HG02623 (cell line): ENCODE results near the gene GNG12.

Source experiments
- ATAC-seq: cut with Tn5 transposase; IDR thresholded peaks from one replicate; pipeline ENCODE4 v1.9.1; 2021; ENCODE audit warnings: moderate library complexity; ENCODE audit not compliant: unreplicated experiment

Gene GNG12

DNA sequence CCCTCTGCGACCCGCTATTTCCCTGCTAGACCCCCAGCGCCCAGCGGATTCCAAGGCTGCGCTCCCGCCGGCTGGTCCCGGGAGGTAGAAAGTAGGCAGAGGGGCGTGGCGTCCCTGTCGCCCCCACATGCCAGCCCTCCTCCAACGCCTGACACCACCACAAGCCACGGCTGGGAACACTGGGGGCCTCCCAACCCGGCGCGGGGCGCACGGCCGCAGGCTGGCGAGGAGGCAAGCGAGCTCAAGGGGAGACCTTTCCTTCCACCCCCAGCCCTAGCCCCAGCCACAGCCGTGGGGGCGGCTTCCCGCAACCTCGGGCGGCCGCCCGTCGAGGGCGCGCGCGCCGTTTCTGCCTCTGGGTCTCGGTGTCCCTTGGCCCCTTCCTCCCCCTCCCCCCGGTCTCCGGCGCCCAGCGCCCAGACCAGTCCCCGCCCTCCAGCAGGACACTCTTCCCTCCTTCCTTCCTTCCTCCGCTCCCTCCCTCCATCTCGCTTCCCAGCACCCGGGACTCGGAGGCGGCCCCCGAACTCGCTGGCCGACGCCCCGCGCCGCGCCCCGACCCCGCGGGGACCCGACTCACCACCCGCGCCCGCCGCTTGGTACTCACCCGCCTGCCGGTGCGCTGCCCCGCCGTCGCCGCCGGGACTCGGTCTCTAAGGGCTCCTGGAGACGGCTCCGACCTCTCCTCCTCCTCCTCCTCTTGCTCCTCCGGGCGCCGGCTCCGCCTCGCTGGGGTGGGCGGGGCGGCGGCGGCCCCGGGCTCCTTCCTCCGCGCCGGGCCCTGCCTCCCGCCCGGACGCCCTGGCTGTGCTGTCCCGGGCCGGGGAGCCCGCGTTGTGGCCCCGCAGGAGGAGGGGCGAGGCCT lies at the start of gene GNG12:
Gene GNG12 (minus strand): TSS at position 731 of the 865 bp plus-strand sequence. CDS start 125,781 bp downstream, outside the sequence.
- peak; percentile 41 for ATAC-seq

DNA sequence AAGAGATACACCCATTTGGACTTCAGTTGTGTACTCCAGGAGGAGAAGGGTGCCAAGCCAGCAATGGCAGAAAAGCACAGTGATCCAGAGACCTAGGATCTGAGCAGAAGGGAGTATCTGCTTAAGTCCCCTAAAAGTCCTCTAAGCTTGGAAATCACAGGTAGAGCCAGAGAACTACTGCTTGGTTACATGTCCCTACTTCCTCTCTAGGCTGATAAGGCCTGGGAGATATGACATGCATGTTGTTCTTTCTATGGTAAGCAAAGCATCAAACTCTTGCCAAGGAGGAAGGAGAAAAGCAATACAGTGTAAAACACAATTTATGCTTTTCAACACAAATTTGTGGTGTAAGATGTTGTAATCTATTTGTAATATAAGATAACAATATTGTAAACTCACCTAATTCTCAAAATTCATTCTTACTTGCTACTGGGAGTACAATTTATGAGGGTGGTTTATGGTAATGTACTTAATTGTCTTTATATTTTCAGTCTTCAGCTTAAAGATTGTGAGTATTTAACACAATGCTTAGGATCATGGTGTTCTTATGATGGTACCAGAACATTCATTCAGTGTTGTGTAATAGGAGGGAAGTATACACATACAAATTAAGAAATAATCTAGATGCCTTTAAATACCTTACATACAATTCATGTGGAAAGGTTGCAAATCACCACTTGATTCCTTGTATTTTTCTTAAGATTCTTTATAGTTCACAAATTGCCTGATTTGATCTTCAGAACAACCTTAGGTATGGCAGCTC lies 49.1 kb upstream of the GNG12 start:
- no peak for ATAC-seq

DNA sequence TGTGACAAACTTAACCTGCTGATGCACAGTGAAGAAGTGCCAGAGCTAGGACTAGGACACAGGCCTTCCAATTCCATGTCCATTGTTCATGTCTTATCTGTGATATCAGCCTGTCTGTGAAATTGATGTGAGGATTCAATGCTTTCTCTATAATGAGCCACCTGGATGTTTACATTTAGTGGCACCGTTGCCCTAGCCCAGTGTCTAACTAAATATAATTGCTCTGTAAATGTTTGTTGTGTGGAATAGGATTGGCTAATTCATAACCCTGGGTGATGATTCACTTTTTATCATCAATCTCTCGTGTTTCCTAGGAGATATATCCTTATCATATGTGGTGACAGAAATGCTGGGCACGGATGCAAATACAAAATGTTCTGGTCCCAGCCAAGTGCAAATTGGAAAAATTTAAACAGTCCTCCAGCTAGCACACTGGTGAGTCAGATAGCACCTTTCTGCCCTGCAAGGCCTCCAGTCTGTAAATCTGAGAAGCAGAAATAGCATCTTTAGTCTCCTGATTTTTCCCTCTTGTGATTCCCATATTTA lies 46.9 kb upstream of the GNG12 start:
- ATAC-seq = no peak

DNA sequence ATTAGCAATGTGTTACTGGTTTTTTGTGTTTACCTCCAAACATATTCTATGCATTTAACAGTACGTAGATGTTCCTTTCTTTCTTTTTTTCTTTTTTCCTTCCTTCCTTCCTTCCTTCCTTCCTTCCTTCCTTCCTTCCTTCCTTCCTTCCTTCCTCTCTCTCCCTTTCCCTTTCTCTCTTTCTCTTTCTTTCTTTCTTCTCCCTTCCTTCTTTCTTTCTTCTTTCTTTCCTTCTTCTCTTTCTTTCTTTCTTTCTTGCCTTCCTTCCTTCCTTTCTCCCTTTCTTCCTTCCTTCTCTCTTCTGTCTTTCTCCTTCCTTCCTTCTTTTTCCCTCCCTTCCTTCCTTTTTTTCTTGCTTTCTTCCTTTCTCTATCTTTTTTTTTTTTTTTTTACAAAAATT lies 46.2 kb upstream of the GNG12 start:
- ATAC-seq = no peak

DNA sequence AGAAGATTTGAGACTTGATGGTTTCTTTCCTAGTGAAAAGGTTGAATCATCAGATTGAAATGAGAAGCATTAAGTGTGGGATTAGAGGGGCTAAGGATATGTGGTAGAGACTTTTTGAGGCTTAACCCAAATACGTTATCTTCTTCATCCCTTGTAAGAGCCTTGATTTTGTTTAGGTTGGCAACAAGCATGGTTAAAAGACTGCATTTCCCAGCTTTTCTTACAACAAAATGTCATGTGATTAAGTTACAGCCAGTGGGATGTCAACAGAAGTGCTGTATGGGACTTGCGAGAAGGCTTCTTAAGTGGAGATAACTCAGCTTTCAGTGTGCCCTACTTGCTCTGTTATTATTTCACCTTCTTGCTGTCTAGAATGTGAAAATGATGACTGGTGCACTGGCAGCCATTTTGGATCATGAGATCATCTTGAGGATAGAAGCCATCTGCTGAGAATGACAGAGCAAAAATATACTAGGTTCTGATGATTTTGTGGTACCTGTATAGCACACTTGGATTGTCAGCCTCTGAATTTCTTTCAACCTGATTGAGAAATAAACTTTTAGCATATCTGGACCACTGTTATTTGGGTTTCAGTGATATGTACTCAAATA lies 41.3 kb upstream of the GNG12 start:
- no peak for ATAC-seq

DNA sequence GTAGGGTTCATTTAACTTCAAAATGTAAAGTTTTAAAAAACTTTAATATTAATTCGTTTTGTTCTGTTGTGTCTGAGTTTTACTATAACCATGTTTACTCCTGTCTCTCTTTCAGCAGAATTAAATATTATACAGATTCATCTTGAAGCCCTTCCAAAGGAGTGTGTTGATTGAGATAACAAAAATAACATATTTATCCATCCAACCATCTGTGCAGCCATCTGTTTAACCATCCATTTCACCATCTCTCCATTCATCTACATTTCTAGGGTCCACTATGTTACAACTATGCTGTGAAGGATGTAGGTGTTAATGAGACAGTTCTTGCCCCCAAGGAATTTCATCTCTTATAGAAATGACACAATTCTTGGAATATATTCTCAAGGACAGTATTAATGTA lies 36.0 kb upstream of the GNG12 start:
- no peak for ATAC-seq

DNA sequence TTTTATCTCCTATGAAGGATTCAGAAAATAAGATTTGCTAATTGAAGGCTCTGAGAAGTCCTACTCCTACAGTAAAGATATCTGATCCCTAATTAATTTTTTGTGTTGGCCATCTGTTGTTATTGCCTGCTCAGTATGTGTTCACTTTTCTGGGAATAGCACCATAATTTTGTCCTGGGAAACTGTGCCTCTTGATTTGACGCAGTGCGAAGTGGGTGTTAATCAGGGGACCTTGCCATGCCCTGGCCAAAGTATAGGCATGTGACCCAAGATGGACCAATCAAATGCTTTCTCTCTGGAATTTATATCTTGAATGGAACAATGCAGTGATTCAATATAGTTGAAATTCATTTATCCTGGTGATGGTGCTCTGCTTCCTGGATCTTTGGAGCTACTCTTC lies 30.4 kb upstream of the GNG12 start:
- no peak for ATAC-seq

DNA sequence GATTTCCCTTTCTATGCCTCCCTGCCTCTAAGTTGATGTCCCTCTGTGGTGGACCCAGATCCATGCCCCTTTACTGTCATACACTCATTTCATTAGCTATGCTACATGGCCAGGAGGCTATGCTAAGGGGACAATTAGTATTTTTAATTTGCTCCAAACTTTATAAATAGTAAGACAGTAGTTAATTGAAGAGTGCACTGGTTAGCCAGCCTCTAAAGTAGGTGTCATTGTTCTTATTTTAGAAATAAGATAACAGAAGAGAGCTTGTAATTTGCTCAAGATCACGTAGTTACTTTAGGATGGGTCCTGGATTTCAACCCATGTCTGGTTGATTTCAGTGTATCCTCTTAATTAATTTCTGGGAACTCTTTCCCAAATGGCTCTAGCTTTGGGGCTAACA lies 29.4 kb upstream of the GNG12 start:
- no peak for ATAC-seq

DNA sequence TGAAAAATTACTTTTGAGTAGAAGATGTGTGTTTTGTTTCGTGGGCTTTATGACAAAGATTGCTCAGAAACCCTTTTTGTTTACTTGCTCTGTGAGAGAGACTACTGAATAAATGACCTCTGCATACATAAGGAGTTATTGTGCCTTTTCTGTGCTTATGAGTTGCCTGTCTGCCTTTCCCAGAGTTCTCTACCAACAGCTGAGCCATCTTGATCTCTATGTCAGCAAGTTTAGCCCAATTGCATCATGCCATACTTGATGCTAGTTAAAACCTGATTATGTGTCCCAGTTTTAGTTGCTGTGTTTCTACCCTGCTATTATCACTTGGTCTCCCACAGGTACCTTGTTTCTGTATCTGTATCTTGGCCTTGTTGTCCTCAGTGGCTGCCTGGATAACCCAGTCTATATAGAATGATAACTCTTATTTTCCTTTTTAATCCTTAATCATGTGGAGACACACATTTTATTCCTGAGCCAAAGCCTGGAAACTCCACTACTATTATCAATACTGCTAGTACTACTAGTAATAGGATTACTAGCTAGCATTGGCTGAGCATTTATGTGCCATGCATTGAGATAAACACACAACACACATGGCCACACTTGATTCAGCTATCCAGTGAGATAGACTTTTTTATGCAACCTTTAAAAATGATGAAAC lies 28.7 kb upstream of the GNG12 start:
- ATAC-seq = no peak

DNA sequence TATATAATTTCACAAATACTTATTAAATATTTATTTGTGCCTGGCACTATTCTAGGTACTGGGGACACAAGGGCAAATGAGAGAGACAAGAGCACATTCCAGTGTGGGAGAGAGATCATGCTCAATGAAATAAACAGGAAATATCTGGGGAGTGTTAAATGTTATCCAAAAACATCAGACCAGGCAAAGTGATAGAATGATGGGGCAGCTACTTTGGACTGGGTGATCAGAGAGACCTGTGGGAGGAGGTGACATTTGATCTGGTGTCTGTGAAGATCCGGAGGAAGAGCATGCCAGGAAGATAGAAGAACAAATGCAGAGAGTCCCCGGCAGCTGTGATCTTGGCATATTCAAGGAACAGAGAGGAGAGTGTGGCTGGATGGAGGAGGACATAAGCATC lies 27.5 kb upstream of the GNG12 start:
- no peak for ATAC-seq

DNA sequence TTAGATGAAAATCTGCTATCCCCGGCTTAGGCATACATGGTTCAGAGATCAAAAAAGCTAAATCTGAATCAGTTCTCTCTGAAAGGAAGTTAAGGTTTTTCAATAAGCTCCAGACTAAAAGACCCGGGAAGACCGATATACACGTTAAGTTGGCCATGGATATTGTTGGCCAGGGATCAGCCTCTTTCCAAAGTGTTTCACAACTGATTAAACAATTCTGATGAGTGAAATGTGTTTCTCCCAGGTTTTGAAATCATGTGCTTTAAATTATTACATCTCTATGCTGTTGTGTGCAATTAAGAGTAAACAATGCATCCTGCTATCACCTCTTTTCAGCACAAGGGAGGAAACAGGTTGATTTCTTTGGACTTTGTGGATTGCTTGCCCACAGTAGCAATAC lies 23.7 kb upstream of the GNG12 start:
- no peak for ATAC-seq

DNA sequence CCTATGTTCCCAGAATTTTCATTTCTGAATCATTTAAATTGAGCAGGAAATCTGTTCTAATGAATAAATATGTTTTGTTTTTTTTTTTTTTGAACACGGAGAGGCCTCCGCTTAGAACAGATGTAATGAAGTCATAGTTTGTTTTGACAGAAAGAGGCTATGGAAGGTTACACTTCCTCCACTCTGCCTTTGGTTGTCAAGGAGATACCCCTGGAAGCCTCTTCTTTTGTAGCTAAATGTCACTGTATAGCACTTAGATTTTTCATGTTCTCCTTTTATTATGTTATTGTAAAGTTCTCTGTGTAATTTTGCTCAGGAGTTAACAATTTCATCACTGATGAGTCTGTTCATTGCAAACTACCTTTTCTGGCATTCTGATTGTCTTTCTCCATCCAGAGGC lies 22.7 kb upstream of the GNG12 start:
- ATAC-seq = no peak

DNA sequence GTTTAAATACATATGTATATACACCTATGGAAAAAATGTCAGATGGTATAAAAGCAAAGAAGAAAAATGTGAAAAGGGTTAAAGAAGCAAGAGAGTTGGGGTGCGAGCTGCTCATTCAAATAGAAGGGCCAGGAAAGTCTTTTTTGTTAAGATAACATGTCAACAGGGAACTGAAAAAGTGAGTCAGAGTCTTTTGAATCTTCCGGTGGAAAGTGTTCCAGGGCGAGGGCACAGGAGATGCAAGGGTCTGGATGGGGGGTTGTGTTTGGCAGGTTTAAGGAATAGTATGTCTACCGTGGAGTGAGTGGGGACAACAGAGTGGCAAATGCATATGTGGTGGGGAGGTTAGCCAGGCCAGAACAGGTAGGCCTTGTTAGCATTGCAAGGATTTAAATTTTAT lies 22.2 kb upstream of the GNG12 start:
- ATAC-seq = no peak

DNA sequence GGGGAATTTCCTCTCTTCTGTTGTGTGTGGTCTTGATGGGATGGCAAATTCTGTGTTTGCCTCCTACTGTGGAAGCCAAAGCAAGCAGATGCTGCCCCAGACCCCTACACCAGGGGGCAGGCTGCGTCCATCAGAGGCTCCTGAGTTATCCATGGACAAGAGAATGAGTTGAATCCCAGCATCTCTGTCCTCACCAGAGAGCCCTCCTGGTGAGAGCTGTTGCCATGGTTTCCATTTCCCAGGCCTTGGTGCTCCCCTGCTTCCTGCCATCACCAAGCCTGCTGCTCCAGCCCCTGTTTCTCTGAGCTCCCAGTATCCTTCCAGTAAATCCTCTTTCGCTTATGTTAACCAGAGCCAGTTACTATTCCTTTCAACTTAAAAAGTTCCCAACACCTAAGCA lies 20.4 kb upstream of the GNG12 start:
- no peak for ATAC-seq

DNA sequence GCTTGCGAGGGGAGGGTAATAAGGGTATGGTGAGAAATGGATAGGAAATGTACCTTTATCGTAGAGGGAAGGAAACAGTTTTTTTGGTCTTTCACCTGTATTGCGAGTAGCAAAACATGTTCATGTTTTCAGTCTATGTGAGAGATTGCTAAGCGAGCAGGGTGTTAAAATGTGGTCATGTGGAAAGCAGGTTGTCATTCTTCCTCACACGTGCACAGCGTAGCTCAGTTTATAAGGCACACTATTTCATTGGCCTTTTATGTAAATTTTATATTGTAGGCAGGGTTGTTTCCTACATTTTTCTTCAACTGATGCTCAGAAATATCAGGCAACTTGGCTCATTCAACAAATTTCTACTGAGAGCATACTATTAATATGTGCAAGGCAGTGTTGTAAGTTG lies 18.5 kb upstream of the GNG12 start:
- ATAC-seq = no peak

DNA sequence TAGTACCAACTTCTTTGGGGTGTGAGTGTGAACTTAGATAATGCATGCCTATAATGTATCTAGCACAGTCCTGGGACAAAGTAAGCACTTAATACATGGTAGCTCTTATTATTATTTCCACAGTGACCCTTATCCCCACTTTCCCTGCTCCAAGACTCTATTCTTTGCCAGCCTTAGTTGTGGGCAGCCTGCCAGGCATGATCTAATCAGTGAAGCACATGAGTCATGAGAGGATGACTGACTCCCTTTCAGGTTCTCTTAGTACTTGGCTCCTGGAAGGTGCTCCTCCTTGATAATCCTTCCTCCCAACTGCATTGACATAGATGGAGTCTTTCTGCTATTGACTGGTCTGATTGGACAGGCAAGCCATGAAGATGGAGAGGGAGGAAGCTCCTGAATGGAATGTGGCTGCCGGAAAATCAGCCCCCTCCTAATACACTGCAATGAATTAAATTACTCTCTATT lies 17.4 kb upstream of the GNG12 start:
- no peak for ATAC-seq

DNA sequence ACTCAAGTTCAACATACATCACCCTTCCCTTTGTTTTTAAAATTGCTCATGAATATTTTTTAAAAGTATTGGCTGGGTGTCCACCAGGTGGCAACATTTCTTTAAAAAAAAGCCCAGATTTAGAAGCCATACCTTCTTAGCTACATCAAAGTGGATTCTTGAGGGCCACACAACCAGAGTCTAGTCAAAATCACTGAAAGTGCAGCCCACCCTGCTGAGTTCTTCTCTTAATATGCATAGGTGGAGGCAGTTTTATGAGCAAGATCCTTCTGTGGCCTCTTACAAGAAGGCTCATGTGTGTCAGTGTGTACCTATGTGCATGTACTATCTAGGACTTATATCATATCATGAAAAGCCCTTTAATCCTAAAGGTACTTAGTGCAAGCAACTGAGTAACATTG lies 16.9 kb upstream of the GNG12 start:
- no peak for ATAC-seq

DNA sequence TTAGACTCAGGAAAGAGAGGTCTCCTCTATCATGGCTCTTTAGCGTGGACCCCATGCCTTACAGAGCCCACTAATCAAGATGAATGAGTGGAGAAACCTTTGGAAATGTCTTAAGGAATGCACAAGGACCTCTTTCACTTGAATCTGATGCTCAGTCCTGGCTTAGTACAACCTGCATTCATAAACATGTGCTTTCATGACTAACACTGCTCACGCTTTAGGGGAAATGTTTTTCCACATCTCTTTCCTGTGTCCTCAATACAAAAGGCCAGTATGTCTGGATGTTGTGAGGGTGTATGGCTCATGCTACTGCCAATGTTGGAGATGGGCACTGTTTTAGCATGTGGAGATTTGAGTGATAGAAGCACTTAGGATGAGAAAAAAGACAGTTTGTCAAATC lies 14.2 kb upstream of the GNG12 start:
- ATAC-seq = no peak

DNA sequence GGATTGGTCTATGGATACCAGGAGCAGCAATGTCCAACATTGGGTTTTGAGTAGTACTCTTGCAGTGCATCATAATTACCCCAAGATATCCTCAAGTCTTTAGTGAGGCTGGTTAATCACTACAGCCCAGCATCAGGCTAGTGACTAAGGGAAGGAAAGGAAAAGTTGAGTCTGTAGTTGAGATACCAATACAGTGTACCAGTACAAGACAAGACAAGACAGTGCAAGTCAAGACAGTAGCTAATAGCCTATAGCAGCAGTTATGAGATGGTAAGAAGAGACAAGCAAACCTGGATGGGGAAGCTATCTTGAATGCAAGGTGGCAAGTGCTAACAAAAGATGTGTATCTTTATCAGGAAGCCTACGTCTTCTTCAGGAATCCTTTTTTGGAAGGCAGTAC lies 13.3 kb upstream of the GNG12 start:
- ATAC-seq = no peak

DNA sequence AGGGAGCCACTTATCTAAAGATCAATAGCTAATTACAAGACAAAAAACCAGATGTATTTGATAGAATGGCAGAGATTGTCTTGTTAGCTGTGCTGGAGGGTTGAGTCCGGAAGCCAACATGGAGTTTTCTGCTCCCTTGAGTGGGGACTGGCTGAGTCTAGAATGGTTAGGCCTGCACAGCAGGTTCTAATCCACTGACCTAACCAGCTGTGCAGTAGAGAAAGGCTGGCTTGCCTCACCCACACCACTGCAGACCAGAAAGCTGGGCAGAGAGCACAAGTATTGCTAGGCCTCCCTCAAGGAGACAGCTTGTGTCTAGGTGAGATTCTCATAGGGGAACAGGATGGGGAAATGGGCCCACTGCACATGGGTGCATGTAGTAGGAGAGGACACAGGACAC lies 11.7 kb upstream of the GNG12 start:
- ATAC-seq = no peak

DNA sequence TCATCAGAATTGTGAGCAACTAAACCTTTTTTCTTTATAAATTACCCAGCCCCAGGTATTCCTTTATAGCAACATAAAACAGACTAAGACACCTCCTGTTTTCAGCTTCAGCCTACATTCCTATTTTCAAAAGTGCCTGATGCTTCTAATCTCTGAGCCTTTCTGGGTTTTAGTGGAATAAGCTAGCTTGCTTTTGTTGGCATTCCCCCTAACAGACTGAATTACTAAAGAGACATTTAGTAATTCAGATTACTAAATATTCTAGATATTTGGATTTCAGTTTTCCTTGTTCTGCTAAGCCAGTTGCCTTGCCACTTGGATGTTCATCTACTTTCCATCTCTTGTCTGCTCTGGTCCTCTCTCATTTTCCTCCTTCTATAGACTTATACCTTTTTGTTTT lies 10.5 kb upstream of the GNG12 start:
- ATAC-seq = no peak
